Fibroblast of gingiva (primary cell): ENCODE results near the gene OLFML1.
"Not testable (repeated sequence)": the region's sequence is repeated elsewhere in the genome, so short reads cannot be mapped to it uniquely, and the experiment has no call there.

Experiments
- DNase-seq: peaks from one replicate; pipeline ENCODE4 v3.0.0-alpha.2; 2011; ENCODE audit warnings: low read depth

Gene OLFML1

GRCh38 chr11:7512525-7513233 is 27.4 kb downstream of the OLFML1 start:
- DNase-seq = peak; percentile 86

- DNase-seq = peak; percentile 69
Measured at GRCh38 chr11:7513234-7514098, 28.2 kb downstream of the OLFML1 start, which contains the start of gene PPFIBP2. Gene PPFIBP2, plus strand, starts transcription at chr11:7513999. Its CDS starts 35,477 bp downstream, at chr11:7549476.

- no peak for DNase-seq
Measured at GRCh38 chr11:7514099-7514591, 28.8 kb downstream of the OLFML1 start.

GRCh38 chr11:7515447-7515886 is 30.2 kb downstream of the OLFML1 start:
- no peak for DNase-seq

GRCh38 chr11:7516475-7516874 is 31.2 kb downstream of the OLFML1 start:
- no peak for DNase-seq

- DNase-seq = not testable (repeated sequence)
Measured at GRCh38 chr11:7517743-7518142, 32.4 kb downstream of the OLFML1 start.

GRCh38 chr11:7518811-7519562 is 33.7 kb downstream of the OLFML1 start:
- no peak for DNase-seq

GRCh38 chr11:7520011-7520942 is 35.0 kb downstream of the OLFML1 start:
- no peak for DNase-seq

GRCh38 chr11:7520981-7521487 is 35.7 kb downstream of the OLFML1 start:
- DNase-seq = no peak

GRCh38 chr11:7522121-7522520 is 36.8 kb downstream of the OLFML1 start:
- no peak for DNase-seq

- no peak for DNase-seq
Measured at GRCh38 chr11:7522546-7522945, 37.2 kb downstream of the OLFML1 start.

GRCh38 chr11:7523416-7524210 is 38.3 kb downstream of the OLFML1 start:
- DNase-seq = peak; percentile 18

- no peak for DNase-seq
Measured at GRCh38 chr11:7524462-7525235, 39.3 kb downstream of the OLFML1 start.

- DNase-seq = no peak
Measured at GRCh38 chr11:7525424-7525823, 40.1 kb downstream of the OLFML1 start.

GRCh38 chr11:7527029-7527428 is 41.7 kb downstream of the OLFML1 start:
- DNase-seq = no peak

GRCh38 chr11:7528514-7529049 is 43.3 kb downstream of the OLFML1 start:
- DNase-seq = no peak

GRCh38 chr11:7530013-7530640 is 44.8 kb downstream of the OLFML1 start:
- DNase-seq = peak; percentile 20

- DNase-seq = no peak
Measured at GRCh38 chr11:7531011-7531410, 45.7 kb downstream of the OLFML1 start.
